OCI-M1 (cell line): ENCODE data around the gene SEMA4A.
"Not testable (repeated sequence)": the region's sequence is repeated elsewhere in the genome, so short reads cannot be mapped to it uniquely, and the experiment has no call there.

ENCODE experiments used
- DNase-seq: peaks from one replicate; lab custom pipeline; 2025; lab: John Stamatoyannopoulos, UW

SEMA4A gene

DNA sequence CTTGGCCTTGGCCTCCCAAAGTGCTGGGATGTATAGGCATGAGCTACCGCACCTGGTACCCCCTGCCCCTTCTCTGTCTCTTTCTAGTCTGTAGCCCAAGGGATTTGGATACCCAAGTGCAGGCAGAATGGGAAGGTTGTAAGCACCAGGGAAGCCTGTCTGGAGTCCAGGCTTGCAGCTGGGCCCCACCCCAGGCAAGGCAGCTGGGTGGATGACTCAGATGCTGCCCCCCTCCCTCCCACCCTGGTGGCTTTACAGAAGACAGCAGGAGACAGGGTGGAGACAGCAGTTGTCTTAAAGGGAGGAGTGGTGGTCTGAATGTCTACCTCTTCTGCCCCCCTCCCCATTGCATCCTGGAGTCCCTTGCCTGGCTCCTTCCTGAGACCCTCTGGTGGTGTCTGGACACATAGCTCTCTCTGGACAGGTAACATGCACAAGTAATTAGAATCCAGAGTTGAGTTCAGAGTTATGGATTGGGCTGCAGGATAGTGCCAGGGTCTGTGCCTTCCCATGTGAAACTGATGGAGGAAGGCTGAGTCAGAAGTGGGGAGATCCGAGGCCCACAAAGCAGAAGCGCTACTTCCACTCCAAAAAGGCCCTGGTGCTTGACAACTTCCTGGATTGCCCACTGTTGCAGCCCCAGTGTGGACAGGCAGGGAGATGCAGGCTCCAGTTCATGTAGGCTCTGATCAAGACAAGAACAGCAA, 33.7 kb upstream of the SEMA4A start:
- peak; percentile 53 for DNase-seq

DNA sequence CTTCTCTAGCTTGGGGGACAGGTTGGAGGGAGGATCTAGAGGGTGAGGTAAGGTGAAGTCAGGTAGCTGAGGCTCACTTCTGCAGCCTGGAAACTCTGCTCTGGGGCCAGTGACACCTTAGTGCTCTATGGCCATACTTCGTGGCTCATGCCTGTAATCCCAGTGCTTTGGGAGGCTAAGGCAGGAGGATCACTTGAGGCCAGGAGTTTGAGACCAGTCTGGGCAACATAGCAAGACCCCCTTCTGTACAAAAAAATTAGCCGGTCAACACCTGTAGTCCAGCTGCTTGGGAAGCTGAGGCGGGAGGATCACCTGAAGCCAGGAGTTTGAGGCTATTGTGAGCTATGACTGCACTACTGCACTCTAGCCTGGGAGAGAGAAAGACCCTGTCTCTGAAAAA, 33.1 kb upstream of the SEMA4A start:
- no peak for DNase-seq

DNA sequence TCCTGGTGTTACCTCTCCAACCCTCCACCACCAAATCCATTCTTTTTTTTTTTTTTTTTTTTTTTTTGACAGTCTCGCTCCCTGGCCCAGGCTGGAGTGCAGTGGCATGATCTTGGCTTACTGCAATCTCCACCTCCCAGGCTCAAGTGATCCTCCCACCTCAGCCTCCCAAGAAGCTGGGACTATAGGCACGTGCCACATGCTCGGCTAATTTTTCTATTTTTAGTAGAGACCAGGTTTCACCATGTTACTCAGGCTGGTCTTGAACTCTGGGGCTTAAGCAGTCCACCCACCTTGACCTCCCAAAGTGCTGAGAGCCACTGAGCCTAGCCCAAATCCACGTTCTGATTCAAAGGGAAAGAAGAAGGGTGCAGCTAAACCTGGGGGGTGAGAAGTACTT, 32.4 kb upstream of the SEMA4A start:
- not testable (repeated sequence) for DNase-seq

DNA sequence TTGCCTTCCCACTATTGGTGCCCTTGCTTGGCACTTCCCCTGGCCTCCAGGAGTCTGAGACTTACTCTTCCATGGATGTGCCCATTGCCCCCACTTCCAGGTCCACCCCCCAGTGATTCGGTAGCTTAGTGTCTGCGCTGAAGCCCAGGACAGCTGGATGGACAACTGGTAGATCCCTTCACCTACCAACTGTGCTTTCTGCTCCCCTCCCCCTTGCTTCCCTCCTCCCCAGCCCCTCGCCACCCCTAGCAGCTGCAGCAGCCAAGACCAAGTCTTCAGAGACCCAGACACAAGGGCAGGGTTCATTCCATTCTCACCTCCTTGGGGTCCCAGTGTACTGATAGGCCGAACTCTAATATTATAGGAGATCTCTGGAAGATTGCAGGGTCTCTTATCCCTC, 31.9 kb upstream of the SEMA4A start:
- DNase-seq = no peak

DNA sequence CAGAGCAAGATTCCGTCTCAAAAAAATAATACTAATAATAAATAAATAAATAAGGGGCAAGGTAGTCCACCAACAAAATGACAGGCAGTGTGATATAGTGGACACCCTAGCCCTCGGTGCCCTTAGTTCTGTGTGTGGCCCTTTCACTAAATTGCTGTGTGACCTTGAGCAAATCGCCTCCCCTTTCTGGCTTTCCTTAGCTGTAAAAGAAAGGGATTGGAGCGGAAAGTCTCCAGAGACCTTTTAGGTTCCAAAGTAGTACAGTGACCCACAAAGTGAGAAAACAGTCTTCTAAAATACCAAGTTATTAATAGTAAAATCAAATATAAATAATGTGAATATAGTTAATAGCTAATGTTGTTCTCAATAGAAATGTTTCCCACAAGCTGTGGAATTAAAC, 31.3 kb upstream of the SEMA4A start:
- DNase-seq = no peak

DNA sequence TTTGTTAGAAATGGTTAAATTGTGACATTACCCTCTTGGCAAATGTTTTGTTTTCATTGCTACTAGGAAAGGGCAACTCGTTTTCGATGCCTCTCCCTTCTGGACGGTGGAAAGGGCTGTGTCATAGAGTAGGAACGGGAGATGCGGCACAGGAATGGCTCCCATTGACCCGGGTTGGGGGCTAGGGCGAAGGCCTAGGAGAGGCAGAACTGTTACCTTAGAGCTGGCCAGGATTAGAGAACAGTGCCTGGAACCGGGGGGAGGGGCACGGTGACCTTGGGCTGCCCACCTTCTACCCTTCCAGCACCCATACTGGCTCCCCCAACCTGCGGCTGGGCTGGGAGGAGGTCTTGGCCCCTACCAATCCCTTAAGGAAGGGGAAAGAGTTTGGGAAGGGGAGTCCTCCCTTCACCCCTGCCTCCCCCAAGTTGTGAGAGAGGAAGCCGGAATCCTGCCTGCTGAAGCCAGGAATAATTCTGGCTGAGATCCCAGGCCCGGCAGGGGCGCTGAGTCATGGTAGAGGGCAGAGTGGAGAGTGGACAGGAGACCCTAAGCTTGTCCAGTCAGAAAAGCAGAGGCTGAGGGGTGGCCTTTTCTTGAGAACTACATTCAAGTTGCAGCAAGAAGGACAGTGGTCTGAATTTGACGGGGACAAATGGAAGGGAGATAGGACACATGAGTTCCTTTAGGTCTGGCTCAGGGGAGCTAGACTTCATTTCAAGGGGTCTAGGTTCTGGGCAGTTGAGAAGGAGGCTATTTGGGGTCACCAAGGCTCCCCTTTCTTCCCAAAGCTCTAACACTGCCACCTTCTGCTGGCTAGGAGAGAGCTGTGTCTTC, 30.6 kb upstream of the SEMA4A start:
- peak; percentile 76 for DNase-seq

DNA sequence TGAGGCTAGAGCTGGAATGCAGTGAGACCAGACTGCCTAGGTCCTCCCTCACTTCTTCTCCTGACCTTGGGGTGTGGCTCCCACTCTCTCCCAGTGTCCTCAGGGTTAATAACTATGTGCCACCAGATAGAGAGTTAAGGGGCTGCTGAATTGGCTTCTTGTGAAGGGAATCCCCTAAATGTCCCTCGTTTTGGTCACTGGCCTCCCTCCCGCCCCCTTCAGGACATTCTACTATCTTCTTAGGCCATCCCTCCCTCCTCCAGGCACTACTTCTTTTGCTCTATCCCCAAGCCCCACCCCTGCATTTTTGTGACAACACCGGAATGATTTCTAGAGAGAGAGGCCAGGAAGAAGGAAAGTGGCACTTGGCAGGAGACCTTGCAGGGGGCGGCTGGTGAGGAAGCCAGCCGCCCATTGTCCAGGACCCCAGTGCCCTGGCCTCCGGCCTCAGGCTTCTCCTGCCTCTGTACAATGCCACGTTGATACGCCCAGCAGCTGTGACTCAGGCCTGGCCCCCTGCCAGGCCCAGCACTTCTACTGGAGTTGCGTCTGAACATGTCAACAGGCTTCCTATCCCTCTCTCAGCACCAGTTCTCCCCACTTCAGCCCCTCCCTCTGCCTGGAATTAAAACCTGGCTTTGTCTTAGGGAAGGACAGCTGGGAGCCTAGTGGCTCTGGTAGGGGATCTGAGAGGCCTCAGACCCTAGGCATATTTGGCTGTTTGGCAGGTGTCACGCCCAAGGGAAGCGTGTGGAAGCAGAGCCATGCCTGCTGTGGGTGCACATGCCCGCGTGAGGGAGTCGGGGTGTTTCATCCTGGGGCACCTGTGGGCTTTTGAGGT, 29.8 kb upstream of the SEMA4A start:
- peak; percentile 96 for DNase-seq

DNA sequence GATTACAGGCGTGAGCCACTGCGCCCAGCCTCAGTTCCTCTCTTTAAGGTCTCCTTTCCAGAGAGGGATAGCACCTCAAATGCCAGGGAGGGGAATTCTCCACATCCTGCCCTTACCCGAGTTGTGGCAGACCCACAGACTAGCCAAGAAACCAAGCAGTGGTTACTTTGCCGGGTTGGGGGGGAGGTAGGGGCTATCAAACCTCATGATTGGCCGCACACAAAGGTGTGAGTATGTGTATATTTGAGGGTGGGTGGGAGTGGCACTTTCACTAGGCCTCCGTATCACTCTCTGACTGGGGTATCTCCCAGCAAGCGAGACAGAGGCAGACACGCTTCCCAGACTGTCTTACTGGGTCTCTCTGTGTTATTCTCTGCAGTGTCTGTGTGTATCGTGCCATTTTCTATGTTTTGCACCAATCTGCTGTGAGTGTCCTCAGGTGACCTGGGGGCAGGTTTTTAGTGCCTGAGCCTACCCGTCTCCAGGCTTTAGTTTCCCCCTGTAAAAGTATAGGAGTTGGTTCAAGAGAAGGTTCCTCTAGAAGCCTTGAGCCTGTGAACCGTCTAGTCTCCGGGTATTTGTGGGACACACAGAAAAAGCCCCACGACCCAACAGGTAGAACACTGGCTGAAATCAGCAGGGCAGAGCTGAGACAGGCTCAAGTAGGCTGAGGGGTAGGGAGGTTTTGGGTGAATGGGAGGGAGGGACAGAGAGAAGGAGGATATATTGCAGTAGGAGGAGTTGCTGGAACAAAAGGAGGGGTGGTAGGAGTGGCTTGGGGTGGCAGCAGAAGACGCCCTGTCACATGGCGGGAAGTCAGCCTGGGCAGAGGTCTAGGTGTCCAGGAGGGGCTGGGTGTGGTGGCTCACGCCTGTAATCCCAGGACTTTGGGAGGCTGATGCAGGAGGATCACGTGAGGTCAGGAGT, 28.6 kb upstream of the SEMA4A start:
- DNase-seq = peak; percentile 48

DNA sequence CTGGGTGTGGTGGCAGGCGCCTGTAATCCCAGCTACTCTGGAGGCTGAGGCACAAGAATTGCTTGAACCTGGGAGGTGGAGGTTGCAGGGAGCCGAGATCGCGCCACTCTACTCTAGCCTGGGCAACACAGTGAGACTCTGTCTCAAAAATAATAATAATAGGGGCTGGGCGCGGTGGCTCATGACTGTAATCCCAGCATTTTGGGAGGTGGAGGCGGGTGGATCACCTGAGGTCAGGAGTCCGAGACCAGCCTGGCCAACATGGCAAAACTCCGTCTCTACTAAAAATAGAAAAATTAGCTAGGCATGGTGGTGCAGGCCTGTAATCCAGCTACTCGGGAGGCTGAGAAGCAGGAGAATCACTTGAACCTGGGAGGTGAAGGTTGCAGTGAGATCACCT, 27.8 kb upstream of the SEMA4A start:
- DNase-seq = not testable (repeated sequence)

DNA sequence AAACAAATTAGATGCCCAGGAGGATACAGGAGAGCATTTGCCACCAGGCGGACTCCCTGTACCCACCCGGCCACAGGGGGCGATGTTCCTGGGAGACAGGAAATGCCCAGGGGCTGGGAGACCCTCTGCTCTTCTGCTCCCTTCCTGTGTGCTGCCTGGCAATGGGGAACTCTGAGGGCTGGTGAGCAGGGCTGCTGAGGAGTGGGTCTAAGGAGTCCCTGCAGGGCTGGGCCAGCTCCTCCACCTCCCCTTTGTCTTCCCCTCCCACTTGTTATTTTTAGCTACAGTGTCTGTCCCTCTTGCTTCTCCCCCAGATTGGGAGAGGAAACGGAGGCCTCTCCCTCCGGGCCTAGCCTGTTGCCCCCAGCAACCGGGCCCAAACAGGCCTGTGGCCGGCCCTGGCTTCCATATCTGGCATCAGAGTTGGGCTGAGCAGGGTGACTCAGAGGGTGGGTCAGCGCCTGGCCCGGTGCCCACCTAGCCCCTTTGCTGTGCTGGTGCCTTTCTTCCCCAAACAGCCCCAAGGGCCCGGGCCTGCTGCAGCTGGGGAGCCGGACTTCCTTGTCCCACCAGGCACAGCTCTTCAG, 27.2 kb upstream of the SEMA4A start:
- DNase-seq = peak; percentile 98

DNA sequence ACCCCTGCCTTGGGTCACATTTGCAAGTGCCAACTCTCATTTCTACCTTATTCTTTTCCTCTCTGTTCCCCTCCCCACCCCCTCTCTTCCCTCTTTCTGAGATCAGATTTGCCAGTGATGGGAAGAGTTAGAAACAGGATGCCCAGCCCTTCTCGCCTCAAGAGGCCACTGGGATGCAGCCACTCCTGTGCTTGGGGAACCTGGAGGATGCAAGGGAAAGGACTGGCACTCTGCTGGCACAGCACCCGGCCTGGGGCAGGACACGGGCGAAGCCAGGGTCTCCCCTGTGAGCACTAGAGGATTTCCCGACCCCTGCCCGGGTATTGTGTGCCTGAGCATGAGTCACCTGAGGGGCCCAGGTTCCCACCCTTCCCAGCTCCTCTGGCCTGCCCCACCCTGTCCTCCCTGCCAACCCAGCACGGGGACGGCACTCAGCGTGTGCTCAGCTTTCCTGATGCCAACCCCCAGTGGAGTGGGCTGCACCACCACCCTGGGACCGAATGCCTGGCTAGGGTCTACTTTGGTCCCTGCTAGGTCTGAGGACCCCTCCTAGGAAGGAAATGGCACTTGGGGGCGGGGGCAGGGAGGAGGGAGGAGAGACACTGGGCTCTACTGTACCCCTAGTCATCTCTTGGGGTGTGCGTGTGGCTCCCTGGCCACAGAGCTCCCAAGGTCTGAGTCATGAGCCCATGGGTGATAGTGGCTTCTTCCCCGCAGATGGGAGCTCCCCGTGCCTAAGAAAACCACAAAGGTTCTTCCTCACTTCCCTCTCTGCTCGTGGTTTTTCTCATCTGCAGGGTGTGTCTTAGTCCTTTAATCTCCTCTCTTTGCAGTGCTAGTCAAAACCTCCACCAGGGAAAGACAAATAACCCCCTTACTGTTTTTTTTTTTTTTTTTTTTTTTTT, 26.5 kb upstream of the SEMA4A start:
- peak; percentile 97 for DNase-seq

DNA sequence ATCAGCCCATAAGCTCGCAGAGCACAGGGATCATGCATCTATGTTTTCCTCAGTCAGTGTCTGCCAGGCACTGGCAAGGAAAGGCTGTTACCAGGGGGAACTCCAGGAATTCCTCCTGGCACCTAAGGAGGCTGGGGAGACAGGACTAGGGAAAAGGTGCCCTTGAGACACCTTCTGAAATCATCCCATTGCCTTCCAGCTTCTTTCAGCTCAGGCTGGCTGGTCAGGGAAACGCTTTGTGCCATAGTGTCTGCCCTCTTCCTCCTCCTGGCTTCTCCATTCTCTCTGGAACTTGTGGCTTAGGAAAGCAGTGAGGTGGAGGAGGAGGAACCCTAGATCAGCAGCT, 25.1 kb upstream of the SEMA4A start:
- DNase-seq = no peak

DNA sequence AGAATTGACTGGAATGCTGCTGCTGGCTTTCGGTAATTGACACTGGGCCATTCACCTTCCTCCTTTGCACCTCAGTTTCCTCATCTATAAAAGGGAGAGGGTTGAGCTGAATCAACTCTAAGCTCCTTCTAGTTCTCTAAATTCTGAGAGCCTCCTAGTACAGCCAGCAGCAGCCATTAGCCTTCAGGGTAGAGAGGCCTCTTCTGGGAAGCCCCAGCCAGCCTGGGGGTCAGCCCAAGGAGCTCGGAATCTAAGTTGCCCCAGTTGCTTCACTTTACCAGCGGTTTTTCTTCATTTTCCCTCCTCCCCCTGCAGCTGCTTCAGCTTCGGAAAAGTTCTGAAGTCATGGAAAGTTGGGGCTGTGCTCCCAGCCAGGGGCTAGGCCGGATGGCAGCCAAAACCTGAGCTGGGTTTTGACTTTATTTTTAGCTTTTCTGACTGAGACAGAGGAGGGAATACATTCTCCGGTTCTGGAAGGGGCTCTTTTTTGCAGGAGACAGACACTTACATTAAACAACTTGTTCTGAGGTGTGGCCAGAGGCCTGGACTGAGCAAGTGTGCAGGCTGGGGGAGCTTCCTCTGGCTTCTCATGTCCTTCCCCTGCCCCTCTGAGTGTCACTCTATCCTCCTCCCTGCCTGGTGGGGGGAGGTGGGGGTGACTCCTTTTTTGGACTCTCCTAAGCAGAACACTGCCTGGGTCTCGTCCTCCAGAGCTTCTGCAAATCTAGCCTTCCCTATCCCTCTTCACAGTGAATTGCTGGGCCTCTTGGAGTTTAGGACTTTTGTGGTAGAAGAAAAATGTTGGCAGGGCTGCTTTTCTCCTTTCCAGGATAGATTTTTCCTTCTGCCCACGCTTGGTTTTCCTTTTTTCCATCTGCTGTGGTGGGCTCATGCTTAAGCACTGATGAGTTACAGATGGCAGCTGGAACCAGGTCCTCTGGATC, 24.5 kb upstream of the SEMA4A start:
- DNase-seq = peak; percentile 38

DNA sequence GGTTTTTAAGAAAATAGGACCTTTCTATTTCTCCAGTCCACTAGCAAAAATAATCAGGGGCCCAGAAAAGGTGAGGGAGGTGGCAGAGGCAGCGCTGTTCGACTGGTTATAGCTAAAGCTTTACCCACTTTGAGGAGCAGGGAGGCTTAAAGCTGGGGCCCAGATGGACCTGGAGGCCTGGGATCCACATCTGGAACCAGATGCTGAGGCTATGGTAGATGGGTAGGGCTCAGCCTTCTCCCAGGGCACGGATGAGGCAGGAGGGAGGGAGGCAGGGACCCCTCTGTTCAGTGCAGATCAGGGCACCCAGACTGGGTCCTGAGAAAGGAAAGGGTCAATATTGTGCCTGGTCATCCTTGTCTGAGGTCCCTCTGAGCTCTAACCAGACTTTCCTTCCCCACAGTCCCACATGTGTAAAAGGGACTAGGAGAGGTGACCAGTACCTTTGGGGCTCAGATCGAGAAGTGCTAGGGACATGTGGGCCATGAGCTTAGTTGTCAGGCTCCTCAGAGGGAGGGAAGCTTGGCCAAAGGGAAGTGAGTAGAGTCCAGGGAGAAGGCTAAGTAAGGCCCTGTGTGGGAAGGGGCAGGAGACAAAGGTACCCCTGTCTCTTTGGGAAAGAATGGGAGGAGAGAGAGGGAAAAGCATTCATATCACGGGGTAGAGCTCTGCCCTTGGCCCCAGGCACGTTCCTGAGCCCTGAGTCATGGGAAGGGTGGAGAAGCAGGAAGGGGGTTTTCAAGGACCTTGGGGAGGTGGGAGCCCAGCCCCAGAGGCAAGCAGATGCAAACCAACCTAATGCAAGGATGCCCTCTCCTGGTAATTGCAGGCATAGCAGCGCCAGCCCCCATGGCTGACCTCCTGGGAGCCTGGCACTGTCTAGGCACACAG, 23.5 kb upstream of the SEMA4A start:
- peak; percentile 89 for DNase-seq

DNA sequence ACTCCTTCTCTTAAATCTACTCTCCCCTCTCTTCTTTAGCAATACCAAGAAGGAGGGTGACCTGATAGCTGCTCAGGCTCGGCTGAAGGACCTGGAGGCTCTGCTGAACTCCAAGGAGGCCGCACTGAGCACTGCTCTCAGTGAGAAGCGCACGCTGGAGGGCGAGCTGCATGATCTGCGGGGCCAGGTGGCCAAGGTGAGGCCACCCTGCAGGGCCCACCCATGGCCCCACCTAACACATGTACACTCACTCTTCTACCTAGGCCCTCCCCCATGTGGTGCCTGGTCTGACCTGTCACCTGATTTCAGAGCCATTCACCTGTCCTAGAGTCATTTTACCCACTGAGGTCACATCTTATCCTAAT, 22.8 kb upstream of the SEMA4A start:
- no peak for DNase-seq

DNA sequence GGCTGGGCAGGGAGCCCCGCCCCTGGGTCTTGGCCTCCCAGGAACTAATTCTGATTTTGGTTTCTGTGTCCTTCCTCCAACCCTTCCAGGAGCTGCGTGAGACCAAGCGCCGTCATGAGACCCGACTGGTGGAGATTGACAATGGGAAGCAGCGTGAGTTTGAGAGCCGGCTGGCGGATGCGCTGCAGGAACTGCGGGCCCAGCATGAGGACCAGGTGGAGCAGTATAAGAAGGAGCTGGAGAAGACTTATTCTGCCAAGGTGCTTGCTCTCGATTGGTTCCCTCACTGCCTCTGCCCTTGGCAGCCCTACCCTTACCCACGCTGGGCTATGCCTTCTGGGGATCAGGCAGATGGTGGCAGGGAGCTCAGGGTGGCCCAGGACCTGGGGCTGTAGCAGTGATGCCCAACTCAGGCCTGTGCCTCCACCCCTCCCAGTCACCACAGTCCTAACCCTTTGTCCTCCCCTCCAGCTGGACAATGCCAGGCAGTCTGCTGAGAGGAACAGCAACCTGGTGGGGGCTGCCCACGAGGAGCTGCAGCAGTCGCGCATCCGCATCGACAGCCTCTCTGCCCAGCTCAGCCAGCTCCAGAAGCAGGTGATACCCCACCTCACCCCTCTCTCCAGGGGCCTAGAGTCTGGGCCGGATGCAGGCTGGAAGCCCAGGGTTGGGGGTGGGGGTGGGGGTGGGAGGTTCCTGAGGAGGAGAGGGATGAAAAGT, 18.5 kb upstream of the SEMA4A start:
- DNase-seq = no peak
